Tibial artery (tissue), 4 donors: ENCODE results near the gene SERPINE2.

Experiments used
- DNase-seq, 2 donors: peaks; one replicate each; pipeline ENCODE4 v3.0.0-alpha.2; 2019
- H3K27ac ChIP-seq, 2 donors: fragments of 200-600 bp; sonication (generic) in 1 of 2; 1 replicate in 1 of 2; 2 replicates in 1 of 2; pipeline ENCODE4 v1.5.1; 2018 to 2019; ENCODE audit warnings: mild to moderate bottlenecking in 1 of 2
- H3K27me3 ChIP-seq, 2 donors: fragments of 200-600 bp; sonication (generic) in 1 of 2; one replicate each; pipeline versions ENCODE4 v1.5.1 to v1.6.0; 2016 to 2019
- H3K36me3 ChIP-seq, 3 donors: fragments of 200-600 bp; sonication (generic) in 2 of 3; one replicate each; pipeline ENCODE4 v1.5.1; 2016 to 2019; ENCODE audit warnings: mild to moderate bottlenecking in 2 of 3
- H3K4me1 ChIP-seq, 4 donors: fragments of 200-600 bp; sonication (generic) in 2 of 4; 1 replicate in 3 of 4; 2 replicates in 1 of 4; pipeline ENCODE4 v1.5.1; 2016 to 2019
- H3K4me3 ChIP-seq, 2 donors: fragments of 200-600 bp; sonication (generic) in 1 of 2; 1 replicate in 1 of 2; 2 replicates in 1 of 2; pipeline ENCODE4 v1.5.1; 2018 to 2019; ENCODE audit warnings: mild to moderate bottlenecking in 2 of 2
- H3K9me3 ChIP-seq, 3 donors: fragments of 200-600 bp; sonication (generic) in 1 of 3; one replicate each; pipeline ENCODE4 v1.5.1; 2016 to 2019
- intact Hi-C: fragments of 100-400 bp; cut with DNase I; formaldehyde crosslinking; loops from one replicate; pipeline ENCODE4 v1.15.0; 2023; ENCODE audit warnings: low total_unique reads
- TF ChIP-seq, protein P1 (sequence below), 2 experiments: fragments of 200-600 bp in 1 of 2; fragments of 450-650 bp in 1 of 2; IDR thresholded peaks; one replicate each; pipeline ENCODE4 v1.5.1; 2017 to 2019; ENCODE audit warnings: antibody characterized with exemption in 2 of 2, mild to moderate bottlenecking in 1 of 2, moderate library complexity in 1 of 2

The SERPINE2 gene

DNA sequence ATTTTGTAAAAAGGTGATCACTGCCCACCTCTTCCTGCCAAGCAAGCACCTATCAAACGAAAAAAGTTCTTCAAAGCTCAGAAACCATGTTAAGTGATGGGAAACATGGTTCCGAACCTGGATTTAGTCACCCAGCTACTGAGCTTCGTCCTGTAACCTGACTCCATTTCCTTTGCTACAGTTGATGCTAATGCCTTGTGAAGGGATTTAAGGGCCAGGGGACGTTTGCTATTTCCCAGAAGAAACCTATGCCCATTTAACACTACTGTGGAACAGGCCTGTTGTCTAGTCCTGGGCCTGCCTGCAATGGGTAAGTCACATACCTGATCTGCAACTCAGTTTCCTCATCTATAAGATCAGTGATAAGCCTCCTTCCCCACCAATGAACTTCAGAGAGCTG, 14.8 kb downstream of the SERPINE2 start:
- H3K27me3 ChIP-seq, result no peaks in the 10 kb centered on the region
- H3K4me3 ChIP-seq, result no peak overlapping the region
- no peaks in the 10 kb centered on the region for H3K9me3 ChIP-seq
- no peak overlapping the region for H3K27ac ChIP-seq
- TF ChIP-seq, protein P1, sequence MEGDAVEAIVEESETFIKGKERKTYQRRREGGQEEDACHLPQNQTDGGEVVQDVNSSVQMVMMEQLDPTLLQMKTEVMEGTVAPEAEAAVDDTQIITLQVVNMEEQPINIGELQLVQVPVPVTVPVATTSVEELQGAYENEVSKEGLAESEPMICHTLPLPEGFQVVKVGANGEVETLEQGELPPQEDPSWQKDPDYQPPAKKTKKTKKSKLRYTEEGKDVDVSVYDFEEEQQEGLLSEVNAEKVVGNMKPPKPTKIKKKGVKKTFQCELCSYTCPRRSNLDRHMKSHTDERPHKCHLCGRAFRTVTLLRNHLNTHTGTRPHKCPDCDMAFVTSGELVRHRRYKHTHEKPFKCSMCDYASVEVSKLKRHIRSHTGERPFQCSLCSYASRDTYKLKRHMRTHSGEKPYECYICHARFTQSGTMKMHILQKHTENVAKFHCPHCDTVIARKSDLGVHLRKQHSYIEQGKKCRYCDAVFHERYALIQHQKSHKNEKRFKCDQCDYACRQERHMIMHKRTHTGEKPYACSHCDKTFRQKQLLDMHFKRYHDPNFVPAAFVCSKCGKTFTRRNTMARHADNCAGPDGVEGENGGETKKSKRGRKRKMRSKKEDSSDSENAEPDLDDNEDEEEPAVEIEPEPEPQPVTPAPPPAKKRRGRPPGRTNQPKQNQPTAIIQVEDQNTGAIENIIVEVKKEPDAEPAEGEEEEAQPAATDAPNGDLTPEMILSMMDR (IDR thresholded peaks at IDR 0.05), result no peak
- DNase-seq, result no peak
- no peaks in the 10 kb centered on the region for H3K4me1 ChIP-seq
- no peaks in the 10 kb centered on the region for H3K36me3 ChIP-seq
- intact Hi-C loops, result no loop called here

DNA sequence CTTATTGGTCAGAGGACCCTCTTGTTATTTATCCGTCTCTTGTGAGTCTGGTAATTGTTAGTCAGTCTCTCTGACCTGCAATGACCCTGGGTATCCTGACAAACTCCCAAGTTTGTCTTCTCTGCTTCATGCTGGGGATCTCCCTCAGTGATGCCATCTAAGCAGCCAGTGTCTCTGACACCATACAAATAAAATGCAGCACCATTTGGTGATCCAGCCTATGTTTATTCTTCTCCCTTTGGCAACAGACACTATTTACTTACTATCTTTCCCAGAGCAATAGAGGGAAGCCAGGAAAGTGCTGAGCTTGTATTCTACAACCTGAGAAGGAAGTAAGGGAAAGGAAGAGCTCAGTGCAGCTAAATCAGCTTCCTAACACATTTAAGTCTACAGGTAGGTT, 15.9 kb downstream of the SERPINE2 start:
- DNase-seq, result no peak
- intact Hi-C loops, result no loop called here
- Histone ChIP-seq H3K36me3 (no peaks in the 10 kb centered on the region), H3K27ac (no peak overlapping the region), H3K9me3 (no peaks in the 10 kb centered on the region), H3K27me3 (no peaks in the 10 kb centered on the region), H3K4me1 (no peaks in the 10 kb centered on the region), H3K4me3 (no peak overlapping the region)
- TF ChIP-seq, protein P1 (IDR thresholded peaks at IDR 0.05), result no peak

DNA sequence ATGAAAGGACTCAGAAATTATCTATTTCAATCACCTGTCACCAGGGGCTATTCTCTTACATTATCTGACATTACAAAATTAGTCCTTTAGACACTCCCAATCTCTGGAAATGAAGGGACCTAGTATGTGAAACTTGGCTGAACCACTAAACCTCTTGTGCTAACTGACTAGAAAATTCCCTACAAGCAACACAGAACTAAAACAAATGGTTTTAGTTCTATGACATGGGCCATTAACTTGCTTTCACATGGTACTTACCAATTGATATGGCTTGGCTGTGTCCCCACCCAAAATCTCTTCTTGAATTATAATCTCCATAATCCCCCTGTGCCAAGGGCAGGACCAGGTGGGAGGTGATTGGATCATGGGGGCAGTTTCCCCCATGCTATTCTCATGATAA, 16.6 kb downstream of the SERPINE2 start:
- Histone ChIP-seq H3K4me1 (no peaks in the 10 kb centered on the region), H3K36me3 (no peaks in the 10 kb centered on the region), H3K27me3 (no peaks in the 10 kb centered on the region), H3K27ac (no peak overlapping the region), H3K9me3 (no peaks in the 10 kb centered on the region), H3K4me3 (no peak overlapping the region)
- DNase-seq, result no peak
- TF ChIP-seq, protein P1 (IDR thresholded peaks at IDR 0.05), result no peak
- intact Hi-C loops, result no loop called here

DNA sequence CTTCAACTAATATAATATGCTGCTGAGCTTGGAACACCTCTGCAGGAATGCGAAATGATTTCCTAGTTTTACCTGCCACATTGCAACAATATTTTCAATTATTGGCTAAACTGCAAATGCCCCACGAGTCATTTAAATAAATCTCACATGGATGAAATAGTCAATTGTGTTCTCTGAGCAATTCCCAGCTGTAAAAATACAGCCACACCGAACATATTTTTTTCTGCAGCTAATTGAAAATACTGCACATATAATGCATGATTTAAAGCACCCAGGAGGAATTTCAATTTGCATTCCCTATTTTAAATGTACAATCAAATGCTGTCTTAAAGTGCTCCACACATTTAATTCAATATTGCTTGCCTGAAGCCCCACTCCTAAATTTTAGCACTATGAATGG, 18.6 kb downstream of the SERPINE2 start:
- no peaks in the 10 kb centered on the region for H3K4me1 ChIP-seq
- no peak overlapping the region for H3K27ac ChIP-seq
- TF ChIP-seq, protein P1 (IDR thresholded peaks at IDR 0.05), result no peak
- no peaks in the 10 kb centered on the region for H3K9me3 ChIP-seq
- no peaks in the 10 kb centered on the region for H3K27me3 ChIP-seq
- DNase-seq, result no peak
- no peak overlapping the region for H3K4me3 ChIP-seq
- no peaks in the 10 kb centered on the region for H3K36me3 ChIP-seq
- intact Hi-C loops, result no loop called here

DNA sequence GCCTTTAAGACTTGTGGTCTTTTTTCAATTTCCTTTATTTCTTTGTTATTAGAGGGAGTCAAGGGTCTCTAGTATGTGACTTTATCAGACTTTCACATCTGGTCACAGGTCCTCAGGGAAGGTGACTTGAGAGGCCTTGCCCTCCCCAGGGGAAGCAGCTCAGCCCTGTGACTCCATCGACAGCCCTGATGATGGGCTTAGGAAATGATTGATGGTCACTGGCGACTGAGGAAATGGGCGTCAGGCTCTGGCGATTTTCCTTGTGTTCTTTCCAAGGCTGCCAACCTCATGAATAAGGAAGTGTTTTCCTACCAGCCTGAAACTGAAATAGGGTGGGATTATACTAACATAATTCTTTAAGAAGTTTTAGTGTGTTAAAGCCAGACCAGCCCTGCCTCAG, 21.1 kb downstream of the SERPINE2 start:
- intact Hi-C loops, result no loop called here
- Histone ChIP-seq H3K9me3 (no peaks in the 10 kb centered on the region), H3K27ac (no peak overlapping the region), H3K4me3 (no peak overlapping the region), H3K27me3 (no peaks in the 10 kb centered on the region), H3K36me3 (no peaks in the 10 kb centered on the region), H3K4me1 (no peaks in the 10 kb centered on the region)
- TF ChIP-seq, protein P1 (IDR thresholded peaks at IDR 0.05), result no peak
- no peak for DNase-seq

DNA sequence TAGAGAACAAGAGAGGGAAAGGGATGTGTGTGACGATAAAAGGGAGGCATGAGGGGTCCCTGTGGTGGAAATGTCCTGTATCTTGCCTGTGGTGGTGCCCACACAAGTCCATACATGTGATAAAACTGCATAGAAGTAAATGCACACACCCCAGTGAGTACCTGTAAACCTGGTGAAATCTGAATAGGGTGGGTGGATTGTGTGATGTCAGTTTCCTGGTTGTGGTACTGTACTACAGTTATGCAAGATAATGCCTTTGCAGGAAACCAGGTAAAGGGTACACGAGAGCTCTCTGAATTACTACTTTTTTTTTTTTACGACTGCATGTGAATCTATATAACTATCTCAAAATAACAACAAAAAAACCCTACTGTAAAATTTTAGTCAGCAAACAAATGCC, 22.1 kb downstream of the SERPINE2 start:
- DNase-seq, result no peak
- H3K36me3 ChIP-seq, result no peaks in the 10 kb centered on the region
- no peak overlapping the region for H3K4me3 ChIP-seq
- intact Hi-C loops, result no loop called here
- no peaks in the 10 kb centered on the region for H3K27me3 ChIP-seq
- no peaks in the 10 kb centered on the region for H3K4me1 ChIP-seq
- no peaks in the 10 kb centered on the region for H3K9me3 ChIP-seq
- H3K27ac ChIP-seq, result no peak overlapping the region
- TF ChIP-seq, protein P1 (IDR thresholded peaks at IDR 0.05), result no peak
